ENCODE data around the gene KIRREL1.
A peak's percentile ranks its signal among the peaks of the same experiment; 100 is the strongest.

KIRREL1 gene

DNA sequence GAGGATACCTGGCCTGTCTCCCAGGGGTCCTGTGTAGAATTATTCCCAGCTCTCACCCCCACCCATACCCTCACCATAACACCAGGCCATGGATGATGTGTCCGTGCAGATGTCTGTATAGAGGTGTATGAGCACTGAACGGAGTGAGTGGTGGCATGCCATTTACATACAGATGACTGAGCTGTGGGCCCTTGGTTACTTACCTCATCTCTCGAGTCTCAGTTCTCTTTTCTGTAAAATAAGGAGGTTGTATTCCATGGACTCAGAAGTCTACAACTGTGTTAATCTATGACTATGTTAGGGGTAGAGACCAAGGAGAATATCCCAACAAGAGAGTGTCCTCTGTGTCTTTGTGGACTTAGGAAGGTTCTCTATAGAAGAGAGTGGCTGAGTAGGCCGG, 121.7 kb downstream of the KIRREL1 start:
- H3K9me3 ChIP-seq (ENCODE audit: low read length): no peaks in the 10 kb centered on the region
- no peak overlapping the region for H3K4me3 ChIP-seq (ENCODE audit: low read depth, low read length, poor library complexity, severe bottlenecking)
- no peaks in the 10 kb centered on the region; the same call in 1 of the 2 replicates for H3K36me3 ChIP-seq (ENCODE audit: insufficient read depth, low read length)
- TF ChIP-seq CTCF (IDR thresholded peaks at IDR 0.05; ENCODE audit: low read length) (no peak), EZH2 (IDR thresholded peaks at IDR 0.05; ENCODE audit: borderline replicate concordance, low read length) (no peak)
- no peaks in the 10 kb centered on the region for H3F3A ChIP-seq (ENCODE audit: insufficient read depth, low read length)
- H4K20me1 ChIP-seq (ENCODE audit: insufficient read depth, low read length): no peaks in the 10 kb centered on the region
- peaks cover 12% of the 10 kb centered on the region; the same call in 1 of the 2 replicates for H3K27me3 ChIP-seq (ENCODE audit: insufficient read depth, low read length)
- no peak overlapping the region for H3K4me2 ChIP-seq (ENCODE audit: low read length)
- no peak overlapping the region for H3K27ac ChIP-seq (ENCODE audit: low read depth, low read length, poor library complexity, severe bottlenecking)
- no peaks in the 10 kb centered on the region for H3K9me2 ChIP-seq (ENCODE audit: low read depth, low read length)
- no peak overlapping the region for H2AFZ ChIP-seq (ENCODE audit: low read length)
- H3K4me1 ChIP-seq (ENCODE audit: insufficient read depth, low read length, severe bottlenecking): peaks cover 13% of the 10 kb centered on the region
- no peaks in the 10 kb centered on the region for H3K79me2 ChIP-seq (ENCODE audit: insufficient read depth, low read length)
- H3K9ac ChIP-seq (ENCODE audit: low read length): no peak overlapping the region

- no peaks in the 10 kb centered on the region for H4K20me1 ChIP-seq (ENCODE audit: insufficient read depth, low read length)
- H3K27me3 ChIP-seq (ENCODE audit: insufficient read depth, low read length): peaks cover 12% of the 10 kb centered on the region; the same call in 1 of the 2 replicates
- no peaks in the 10 kb centered on the region for H3F3A ChIP-seq (ENCODE audit: insufficient read depth, low read length)
- H3K9me3 ChIP-seq (ENCODE audit: low read length): no peaks in the 10 kb centered on the region
- TF ChIP-seq EZH2 (IDR thresholded peaks at IDR 0.05; ENCODE audit: borderline replicate concordance, low read length): no peak
- no peak for TF ChIP-seq CTCF (IDR thresholded peaks at IDR 0.05; ENCODE audit: low read length)
- no peak overlapping the region for H3K9ac ChIP-seq (ENCODE audit: low read length)
- H3K9me2 ChIP-seq (ENCODE audit: low read depth, low read length): no peaks in the 10 kb centered on the region
- peaks cover 13% of the 10 kb centered on the region for H3K4me1 ChIP-seq (ENCODE audit: insufficient read depth, low read length, severe bottlenecking)
- no peak overlapping the region for H3K4me2 ChIP-seq (ENCODE audit: low read length)
- no peak overlapping the region for H2AFZ ChIP-seq (ENCODE audit: low read length)
- no peak overlapping the region for H3K4me3 ChIP-seq (ENCODE audit: low read depth, low read length, poor library complexity, severe bottlenecking)
- H3K79me2 ChIP-seq (ENCODE audit: insufficient read depth, low read length): no peaks in the 10 kb centered on the region
- H3K36me3 ChIP-seq (ENCODE audit: insufficient read depth, low read length): no peaks in the 10 kb centered on the region; the same call in 1 of the 2 replicates
- H3K27ac ChIP-seq (ENCODE audit: low read depth, low read length, poor library complexity, severe bottlenecking): no peak overlapping the region
Measured at GRCh38 chr1:158116311-158117167, 123.1 kb downstream of the KIRREL1 start.

GRCh38 chr1:158117854-158118704, 124.6 kb downstream of the KIRREL1 start:
- no peaks in the 10 kb centered on the region for H3K9me3 ChIP-seq (ENCODE audit: low read length)
- H3K4me3 ChIP-seq (ENCODE audit: low read depth, low read length, poor library complexity, severe bottlenecking): no peak overlapping the region
- H3F3A ChIP-seq (ENCODE audit: insufficient read depth, low read length): no peaks in the 10 kb centered on the region
- no peaks in the 10 kb centered on the region for H3K9me2 ChIP-seq (ENCODE audit: low read depth, low read length)
- TF ChIP-seq CTCF (IDR thresholded peaks at IDR 0.05; ENCODE audit: low read length) (peak; percentile 71), EZH2 (IDR thresholded peaks at IDR 0.05; ENCODE audit: borderline replicate concordance, low read length) (no peak)
- peak overlapping the region; percentile 21; the same call in 1 of the 2 replicates for H3K4me2 ChIP-seq (ENCODE audit: low read length)
- H3K9ac ChIP-seq (ENCODE audit: low read length): no peak overlapping the region
- peaks cover 11% of the 10 kb centered on the region for H3K4me1 ChIP-seq (ENCODE audit: insufficient read depth, low read length, severe bottlenecking)
- no peak overlapping the region for H3K27ac ChIP-seq (ENCODE audit: low read depth, low read length, poor library complexity, severe bottlenecking)
- H3K36me3 ChIP-seq (ENCODE audit: insufficient read depth, low read length): no peaks in the 10 kb centered on the region
- H3K27me3 ChIP-seq (ENCODE audit: insufficient read depth, low read length): 0 out of 2 replicates have a peak, but pooled peaks cover 5% of the 10 kb centered on the region
- H3K79me2 ChIP-seq (ENCODE audit: insufficient read depth, low read length): no peaks in the 10 kb centered on the region
- H2AFZ ChIP-seq (ENCODE audit: low read length): no peak overlapping the region
- no peaks in the 10 kb centered on the region for H4K20me1 ChIP-seq (ENCODE audit: insufficient read depth, low read length)
